Adrenal gland (tissue), 5 donors: ENCODE results near the gene ARHGAP26.

Source experiments
- CTCF ChIP-seq, 6 experiments: fragments of 450-650 bp in 4 of 6; fragments of 200-600 bp in 2 of 6; sonication (generic) in 1 of 6; IDR thresholded peaks; 1 replicate in 5 of 6; 2 replicates in 1 of 6; pipeline versions ENCODE4 v1.5.1 to v1.8.0; 2016 to 2021; ENCODE audit warnings: antibody characterized with exemption in 6 of 6, mild to moderate bottlenecking in 2 of 6, moderate library complexity in 1 of 6
- POLR2A ChIP-seq, 2 donors: fragments of 450-650 bp; IDR thresholded peaks; one replicate each; pipeline ENCODE4 v1.6.1; 2017; ENCODE audit warnings: antibody characterized with exemption in 2 of 2, mild to moderate bottlenecking in 2 of 2, moderate library complexity in 1 of 2
- donor health status: DM: no; HTN: no; CAD: no.

GRCh38 chr5:142931896-142932686, 161.9 kb downstream of the ARHGAP26 start:
- TF ChIP-seq CTCF (IDR thresholded peaks at IDR 0.05), result no peak
- no peak for TF ChIP-seq POLR2A (IDR thresholded peaks at IDR 0.05)
